GM19193 (cell line): ENCODE results near the gene SEMA3E.

ENCODE experiments used
- POLR2A ChIP-seq: IDR thresholded peaks from 4 replicates; pipeline ENCODE4 v1.6.1; 2011; ENCODE audit not compliant: insufficient read depth, insufficient read length; ENCODE audit errors: extremely low read depth

Gene SEMA3E

DNA sequence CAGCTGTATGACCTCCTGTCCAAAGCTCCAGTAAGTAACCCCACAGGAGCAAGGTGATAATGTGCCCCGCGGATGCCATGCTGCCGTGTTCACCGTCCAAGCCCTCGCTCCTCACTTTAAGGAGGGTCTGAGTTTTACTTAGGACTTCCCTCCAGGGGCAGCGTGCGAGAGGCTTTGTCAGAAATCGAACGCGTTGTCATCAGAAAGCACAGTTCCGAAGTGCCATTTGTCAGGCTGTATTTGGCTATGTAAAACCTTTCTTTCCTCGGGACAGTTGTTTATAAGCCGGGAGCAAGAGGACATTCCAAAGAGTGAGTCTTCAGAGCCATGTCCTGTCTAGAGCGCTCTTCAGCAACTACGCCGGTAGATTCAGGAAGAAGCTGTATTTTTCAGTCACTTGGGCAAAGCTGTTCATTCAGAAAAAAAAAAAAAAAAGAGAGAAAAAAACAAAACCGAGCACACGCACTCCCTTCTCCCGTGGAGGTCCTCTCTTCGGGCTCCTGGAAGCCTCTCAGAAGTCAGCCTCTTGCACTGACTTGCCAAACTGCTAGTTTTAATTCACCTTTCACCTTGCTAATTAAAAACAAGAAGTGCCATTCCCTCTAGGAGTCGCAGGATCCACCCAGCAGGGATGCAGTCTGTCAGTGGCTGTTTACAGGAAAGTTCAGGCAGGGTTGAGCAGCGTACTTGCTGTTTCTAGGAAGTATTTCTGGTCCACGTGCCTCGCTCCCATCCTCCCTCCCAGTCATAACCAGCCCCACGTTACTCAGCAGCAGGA, at the start of gene SEMA3E:
SEMA3E (minus strand) TSS at position 676 of the 778 bp plus-strand sequence.
- TF ChIP-seq POLR2A, result no peak

DNA sequence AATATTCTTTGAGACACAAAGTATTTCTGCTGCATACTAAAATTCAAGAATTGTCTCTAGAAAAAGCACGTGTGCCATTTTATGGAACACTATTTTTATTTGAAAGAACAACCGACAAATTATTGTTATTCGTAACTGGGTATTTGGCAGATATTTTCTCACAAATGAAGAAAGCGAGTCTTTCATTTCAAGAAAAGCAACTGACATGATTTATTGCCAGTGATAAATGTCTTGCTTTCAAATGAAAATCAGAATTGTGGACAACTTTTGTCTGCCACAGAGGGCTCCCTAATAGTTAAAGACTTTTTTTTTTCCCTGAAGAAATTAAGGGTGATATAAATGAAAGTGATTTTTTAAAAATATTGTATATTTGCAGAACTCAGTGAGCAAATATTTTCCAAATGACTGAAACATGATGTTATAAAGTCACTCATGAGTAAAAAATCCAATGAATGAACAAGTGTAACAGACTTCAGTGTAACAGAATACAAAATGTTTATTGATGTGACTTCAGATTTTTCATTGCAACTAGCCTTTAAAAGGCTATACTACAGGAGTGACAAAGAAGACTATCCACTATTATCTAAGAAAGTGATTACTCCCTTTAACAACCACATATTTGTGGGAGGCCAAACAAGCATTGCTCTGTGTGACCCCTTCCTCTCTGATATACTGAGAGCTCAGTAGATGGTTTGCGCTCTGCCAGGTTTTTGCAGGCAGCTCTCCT, 49.0 kb upstream of the SEMA3E start:
- TF ChIP-seq POLR2A, result no peak

DNA sequence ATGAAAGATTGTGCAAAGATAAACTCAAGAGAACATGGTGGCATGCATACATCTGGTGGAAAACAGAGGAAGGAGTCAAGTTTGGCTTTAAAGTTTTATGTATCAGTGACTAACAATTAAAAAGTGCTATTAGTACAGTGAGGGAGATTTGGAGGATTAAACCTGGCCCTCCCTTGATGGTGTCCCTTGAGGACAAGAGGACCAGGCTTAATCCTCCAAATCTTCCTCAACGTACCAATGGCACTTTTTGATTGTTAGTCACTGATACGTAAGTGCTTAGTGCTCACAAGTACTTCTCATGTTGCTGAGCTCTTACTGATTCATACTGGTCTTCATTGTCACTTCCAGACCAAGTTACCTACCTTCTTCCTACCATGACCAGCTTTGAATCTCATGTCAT, 47.2 kb upstream of the SEMA3E start:
- no peak for TF ChIP-seq POLR2A

DNA sequence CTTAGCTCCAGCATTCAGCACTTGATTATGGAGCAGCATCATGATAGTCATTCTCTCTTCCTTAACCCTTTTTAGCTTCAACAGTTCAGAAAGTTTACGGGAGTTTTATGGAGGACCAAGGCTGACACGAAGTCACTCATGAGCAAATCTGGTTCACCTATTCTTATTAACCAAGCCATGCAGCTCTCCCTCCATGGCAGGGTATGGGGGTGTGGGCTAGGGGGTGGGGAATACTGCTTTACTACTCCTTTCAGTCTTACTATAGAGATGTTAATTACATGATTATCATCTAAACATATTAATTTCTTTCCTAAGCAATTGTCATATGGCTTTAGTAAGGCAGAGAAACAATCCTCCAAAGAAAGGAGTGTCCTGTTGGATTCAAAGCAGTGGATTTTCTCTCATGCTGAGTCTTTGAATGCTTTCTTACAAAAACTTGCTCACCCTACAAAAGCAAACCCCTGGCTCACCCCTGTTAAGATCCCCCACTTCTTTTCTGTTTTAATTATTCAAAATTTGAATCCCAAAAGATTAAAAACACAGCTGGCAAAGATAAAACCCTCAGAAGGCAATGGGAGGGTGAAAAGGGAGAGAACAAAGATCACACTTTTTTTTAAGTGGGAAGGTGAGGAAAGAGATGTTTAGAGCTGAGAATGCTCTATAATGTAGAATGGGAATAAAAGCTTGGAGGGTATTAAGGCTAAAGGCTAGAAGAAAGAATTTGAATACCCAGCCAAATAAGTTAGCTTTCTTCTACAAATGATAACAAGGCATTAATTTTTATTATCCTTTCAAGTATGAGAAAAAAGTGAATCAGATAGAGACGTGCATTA, 46.4 kb upstream of the SEMA3E start:
- TF ChIP-seq POLR2A, result no peak

DNA sequence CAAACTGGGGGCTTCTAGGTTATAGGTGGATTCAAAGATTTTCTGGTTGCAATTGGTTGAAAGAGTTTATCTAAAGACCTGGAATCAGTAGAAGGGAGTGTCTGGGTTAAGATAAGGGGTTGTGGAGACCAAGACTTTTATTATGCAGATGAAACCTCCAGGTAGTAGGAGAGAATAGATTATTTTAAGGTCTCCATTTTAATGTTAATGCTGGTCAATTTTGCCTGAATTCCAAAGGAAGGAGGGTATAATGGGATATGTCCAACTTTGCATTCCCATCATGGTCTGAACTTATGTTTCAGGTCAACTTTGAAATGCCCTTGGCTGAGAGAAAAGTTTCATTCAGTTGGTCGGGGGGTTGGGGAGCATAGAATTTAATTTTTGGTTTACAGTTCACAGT, 44.3 kb upstream of the SEMA3E start:
- no peak for TF ChIP-seq POLR2A

DNA sequence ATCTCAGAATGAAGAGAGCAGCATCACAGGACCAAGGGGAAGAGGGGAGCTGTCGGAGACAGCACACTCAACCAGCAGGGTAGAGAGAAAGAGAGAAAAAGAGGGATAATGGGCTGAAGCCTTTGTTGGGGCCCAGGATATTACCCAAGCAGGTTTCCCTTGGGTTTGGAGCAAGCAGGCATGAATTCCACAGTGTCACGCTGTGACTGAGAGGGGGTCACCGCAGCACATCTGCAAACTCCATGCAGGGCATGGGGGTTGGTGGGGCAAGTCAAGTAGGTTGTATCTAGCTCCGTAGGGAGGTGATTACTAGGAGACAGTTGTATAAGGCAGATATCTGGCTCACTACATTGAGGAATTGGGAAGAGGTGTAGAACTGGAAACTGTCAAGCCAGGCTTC, 42.2 kb upstream of the SEMA3E start:
- no peak for TF ChIP-seq POLR2A

DNA sequence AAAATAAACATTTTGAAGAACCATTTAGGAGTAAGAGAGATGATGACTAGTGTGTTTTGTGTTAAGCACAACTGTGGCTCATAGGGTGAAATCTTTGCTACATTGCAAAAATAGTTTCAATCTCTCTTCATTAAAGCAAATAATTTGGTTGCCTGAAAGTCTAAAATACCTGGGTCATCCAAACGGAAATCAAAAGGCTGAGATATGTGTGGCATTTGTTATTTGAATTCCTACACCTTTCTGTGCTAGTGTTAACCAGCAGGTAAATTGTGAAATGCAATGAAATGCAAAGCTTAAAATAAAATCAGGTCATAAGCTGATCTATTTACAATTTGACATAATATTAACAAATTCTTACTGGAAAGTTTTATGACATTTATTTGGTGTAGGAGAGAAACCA, 40.9 kb upstream of the SEMA3E start:
- no peak for TF ChIP-seq POLR2A

DNA sequence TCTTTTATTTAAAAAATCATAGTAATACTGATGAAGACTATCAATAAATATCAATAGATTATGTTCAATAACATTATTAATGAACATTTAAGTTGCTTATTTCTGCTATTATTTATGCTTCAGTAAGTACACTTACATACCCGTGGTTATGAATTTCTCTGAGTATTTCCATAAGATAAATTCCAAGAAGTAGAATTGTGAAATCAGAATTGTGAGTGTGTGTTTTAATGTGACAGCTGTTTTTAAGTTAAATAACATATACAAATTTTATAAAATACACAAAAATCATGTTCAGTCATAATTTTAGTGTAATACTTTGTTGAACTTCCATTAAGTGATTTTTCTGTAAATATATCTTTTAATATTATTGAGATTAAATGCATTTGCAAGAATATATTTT, 37.5 kb upstream of the SEMA3E start:
- no peak for TF ChIP-seq POLR2A

DNA sequence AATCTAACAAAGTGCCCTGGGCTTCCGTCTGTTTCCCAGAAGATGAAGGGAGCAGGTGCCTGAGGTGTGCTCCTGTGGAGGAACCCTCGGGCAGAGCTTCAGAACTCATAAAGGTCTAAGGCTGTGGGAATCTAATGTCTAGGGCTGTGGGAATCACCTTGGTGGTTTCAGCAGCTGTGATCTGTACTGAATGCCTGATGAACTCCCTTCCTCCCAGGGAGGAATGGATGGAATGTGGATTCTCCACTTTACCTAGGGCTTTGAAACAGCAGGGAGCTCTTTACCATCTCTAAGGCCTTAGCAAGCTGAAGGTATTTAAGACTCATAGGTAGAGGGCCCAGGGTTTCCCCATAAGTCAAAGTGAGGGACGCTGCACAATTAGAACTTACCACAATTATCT, 36.0 kb upstream of the SEMA3E start:
- TF ChIP-seq POLR2A, result no peak

DNA sequence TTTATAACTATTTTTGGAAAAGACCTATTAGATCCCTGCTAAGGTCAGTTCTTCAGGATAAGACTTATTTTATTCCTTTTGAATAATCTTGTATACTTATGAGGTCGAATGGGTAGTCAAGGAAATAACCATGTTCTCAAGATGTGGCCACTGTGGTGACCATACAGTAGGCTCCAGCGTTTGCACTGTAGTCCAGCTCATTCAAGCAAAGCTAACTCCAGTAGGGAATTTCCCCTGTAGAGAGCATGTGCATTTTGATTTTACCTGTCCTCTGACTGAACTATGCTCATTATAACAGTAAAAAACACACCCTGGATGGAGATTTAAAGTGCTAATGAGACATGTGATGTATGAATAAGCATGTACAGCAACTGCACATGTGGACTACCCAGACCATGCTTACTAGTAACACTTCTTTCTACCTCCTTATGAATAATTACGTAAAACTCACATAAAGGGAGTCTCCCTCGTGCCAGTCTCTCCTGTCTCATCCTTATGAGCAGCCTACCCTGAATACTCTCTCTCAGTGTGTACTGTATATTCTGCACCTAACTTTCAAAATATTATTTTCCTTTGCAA, 32.4 kb upstream of the SEMA3E start:
- no peak for TF ChIP-seq POLR2A

DNA sequence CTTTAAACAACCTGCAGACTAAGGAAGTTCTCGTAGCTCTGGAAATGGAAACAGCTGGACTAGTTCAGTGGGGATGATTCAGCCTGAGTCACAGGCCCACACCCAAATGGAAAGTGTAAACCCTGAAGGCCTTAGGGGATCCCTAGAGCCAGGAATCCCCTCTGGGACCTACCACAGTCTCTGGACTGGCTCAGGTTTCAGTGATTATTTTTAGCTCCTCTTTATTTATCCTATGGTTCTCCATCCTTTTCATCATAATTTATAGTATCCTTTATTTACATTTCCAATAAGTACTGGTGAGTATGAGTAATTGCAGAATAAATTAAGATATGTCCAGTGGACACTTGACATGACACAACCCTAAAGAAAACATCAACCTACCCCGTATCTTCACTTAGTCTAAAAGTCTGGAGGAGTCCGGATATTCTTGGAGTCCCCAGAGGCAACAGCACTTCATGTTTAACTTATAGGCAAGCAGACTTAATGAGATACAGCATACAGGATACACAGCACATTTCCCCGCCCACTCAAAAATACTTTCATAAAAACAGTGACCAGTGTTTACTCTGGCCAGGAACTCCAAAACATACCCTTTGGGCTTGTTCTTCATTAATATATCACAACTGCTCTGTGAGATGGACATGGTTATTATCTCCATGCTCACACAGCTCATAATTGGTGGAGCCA, 28.4 kb upstream of the SEMA3E start:
- no peak for TF ChIP-seq POLR2A

DNA sequence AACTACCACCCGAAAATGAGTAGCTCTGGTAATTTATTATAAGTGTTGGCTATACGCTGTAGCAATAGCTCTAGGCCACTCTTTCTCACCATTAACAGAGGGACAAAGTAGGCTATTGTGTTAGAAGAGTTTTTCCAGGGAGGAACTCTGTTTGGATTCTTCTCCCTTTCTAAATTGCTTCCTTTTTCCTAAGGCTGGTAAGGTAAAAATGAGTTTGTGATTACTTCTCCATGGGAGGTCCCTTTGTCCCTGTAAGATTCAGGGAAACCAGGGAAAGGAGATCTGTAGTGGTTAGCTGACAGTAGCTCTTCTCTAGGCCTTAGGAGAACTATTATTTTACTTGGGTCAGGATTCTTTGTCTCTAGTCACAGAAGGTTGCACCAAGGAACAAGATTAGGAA, 23.2 kb upstream of the SEMA3E start:
- no peak for TF ChIP-seq POLR2A

DNA sequence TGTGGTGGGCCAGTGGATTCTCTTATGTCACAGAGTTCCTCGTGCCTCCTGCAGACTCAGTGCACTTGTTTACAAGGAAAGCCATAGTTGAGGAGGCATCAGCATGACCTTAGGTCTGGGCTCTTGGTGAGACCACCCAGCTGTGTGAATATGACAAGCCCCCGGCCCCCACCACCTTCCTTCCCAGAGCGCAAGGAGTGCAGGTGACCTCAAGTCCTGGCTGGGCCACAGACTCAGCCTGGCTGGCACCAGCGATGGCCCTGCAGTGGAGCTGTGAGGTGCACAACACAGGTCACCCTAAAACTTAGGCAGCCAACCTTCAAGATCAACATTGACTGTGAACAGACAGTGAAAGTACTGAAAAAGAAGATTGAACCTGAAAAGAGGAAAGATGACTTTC, 14.2 kb upstream of the SEMA3E start:
- no peak for TF ChIP-seq POLR2A

DNA sequence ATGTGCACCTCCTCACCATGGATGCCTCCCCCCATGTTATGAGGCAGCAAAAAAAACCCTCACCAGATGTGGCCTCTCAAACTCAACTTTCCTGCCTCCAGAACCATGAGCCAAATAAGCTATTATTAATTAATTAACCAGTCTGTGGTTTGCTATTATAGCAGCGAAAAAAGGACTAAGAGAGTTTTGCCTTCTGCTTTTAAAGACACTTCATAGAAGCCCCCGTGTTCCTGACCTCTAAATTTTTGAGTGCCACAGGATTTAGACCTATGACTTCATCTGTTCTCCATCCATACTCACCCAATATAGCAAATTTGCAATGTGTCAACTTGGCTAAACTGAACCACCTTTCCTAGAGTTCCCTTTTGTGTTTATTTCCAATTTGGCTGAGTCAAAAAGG, 9.2 kb upstream of the SEMA3E start:
- no peak for TF ChIP-seq POLR2A
